H1 (cell line): Measurements from ENCODE around the gene CLEC12A. TPM values are rescaled to one million over a fixed set of nuclear protein-coding genes. Genes with fewer than 3 reads are reported as not detected.
A peak's percentile ranks its signal among the peaks of the same experiment; 100 is the strongest.

ENCODE experiments used
- CTCF ChIA-PET: fragments of 300-600 bp; sonication (Branson Sonifier 250); formaldehyde crosslinking; loops from one replicate; lab custom pipeline; 2021; ENCODE audit not compliant: partially characterized antibody; lab: Charles Lee
- POLR2A ChIA-PET: fragments of 300-600 bp; sonication (Branson Sonifier 250); formaldehyde crosslinking; loops from one replicate; lab custom pipeline; 2021; ENCODE audit warnings: inconsistent platforms; ENCODE audit not compliant: partially characterized antibody; lab: Charles Lee
- DNase-seq, 2 experiments: peaks; one replicate each; pipeline versions ENCODE4 v3.0.0 to v3.0.0-alpha.2; 2010 to 2022; ENCODE audit warnings: low spot score in 2 of 2, low read depth in 1 of 2, mixed read lengths in 1 of 2
- FAIRE-seq: peaks from 2 replicates; lab custom pipeline; 2011; peaks lifted over from hg19 to GRCh38; lab: Jason Lieb, UNC
- H2AFZ ChIP-seq: 2 replicates; pipeline ENCODE4 v1.8.1; 2012; ENCODE audit warnings: low read length, inconsistent platforms
- H2AK5ac ChIP-seq: 2 replicates; pipeline ENCODE4 v1.6.1; 2013; ENCODE audit warnings: low read depth, low read length
- H2BK120ac ChIP-seq: replicated peaks from 2 replicates; pipeline ENCODE3; 2013; ENCODE audit warnings: low read depth, low read length, inconsistent platforms
- H2BK12ac ChIP-seq: 2 replicates; pipeline ENCODE4 v1.6.1; 2013; ENCODE audit warnings: low read depth, low read length
- H2BK15ac ChIP-seq: 2 replicates; pipeline ENCODE4 v1.6.1; 2013; ENCODE audit warnings: low read length
- H2BK20ac ChIP-seq: 2 replicates; pipeline ENCODE4 v1.6.1; 2013; ENCODE audit warnings: low read length
- H2BK5ac ChIP-seq: 2 replicates; pipeline ENCODE4 v1.6.1; 2013; ENCODE audit warnings: low read depth, low read length
- H3K14ac ChIP-seq: 2 replicates; pipeline ENCODE4 v1.6.1; 2013; ENCODE audit warnings: inconsistent platforms; ENCODE audit not compliant: insufficient read length
- H3K18ac ChIP-seq: 2 replicates; pipeline ENCODE4 v1.6.1; 2013; ENCODE audit warnings: low read length; ENCODE audit errors: extremely low read depth
- H3K23ac ChIP-seq: 2 replicates; pipeline ENCODE4 v1.6.1; 2013; ENCODE audit warnings: inconsistent platforms; ENCODE audit not compliant: insufficient read length
- H3K23me2 ChIP-seq: 2 replicates; pipeline ENCODE4 v1.6.1; 2013; ENCODE audit warnings: low read depth, low read length
- H3K27ac ChIP-seq: 2 replicates; pipeline ENCODE4 v1.6.1; 2011; ENCODE audit warnings: low read depth, low read length, inconsistent platforms
- H3K27me3 ChIP-seq, 4 experiments: replicated peaks in 1 of 4; 1 replicate in 1 of 4; 2 replicates in 3 of 4; pipeline versions ENCODE4 v1.6.1 to v1.8.1; 2011 to 2013; ENCODE audit warnings: low read length in 3 of 4, mild to moderate bottlenecking in 3 of 4, inconsistent platforms in 2 of 4, mixed read lengths in 2 of 4, moderate library complexity in 1 of 4; ENCODE audit not compliant: control insufficient read depth in 3 of 4, insufficient read depth in 3 of 4; ENCODE audit errors: extremely low read depth in 1 of 4
- H3K36me3 ChIP-seq, 4 experiments: 2 replicates each; pipeline versions ENCODE4 v1.6.1 to v1.8.1; 2011 to 2013; ENCODE audit warnings: mild to moderate bottlenecking in 4 of 4, low read length in 3 of 4, moderate library complexity in 2 of 4, control low read depth in 1 of 4, inconsistent platforms in 1 of 4; ENCODE audit not compliant: insufficient read depth in 4 of 4, control insufficient read depth in 2 of 4
- H3K4ac ChIP-seq: replicated peaks from 2 replicates; pipeline ENCODE3; 2013; ENCODE audit warnings: low read length, low read depth, mixed read lengths, inconsistent platforms; ENCODE audit not compliant: insufficient read length
- H3K4me1 ChIP-seq, 4 experiments: replicated peaks in 1 of 4; 1 replicate in 1 of 4; 2 replicates in 3 of 4; pipeline versions ENCODE4 v1.6.1 to v1.8.1; 2011 to 2013; ENCODE audit warnings: low read length in 3 of 4, inconsistent platforms in 2 of 4, mixed read lengths in 1 of 4; ENCODE audit not compliant: insufficient read depth in 4 of 4, control insufficient read depth in 3 of 4
- H3K4me2 ChIP-seq, 2 experiments: 2 replicates each; pipeline versions ENCODE4 v1.6.1 to v1.8.1; 2011 to 2013; ENCODE audit warnings: low read depth in 2 of 2, low read length in 2 of 2, control low read depth in 1 of 2, inconsistent platforms in 1 of 2, mild to moderate bottlenecking in 1 of 2; ENCODE audit not compliant: insufficient read depth in 1 of 2
- H3K4me3 ChIP-seq, 4 experiments: fragments of 200-600, 300-600 bp in 1 of 4; sonication (generic), shearing (Covaris generic), sonication (Bioruptor Twin) in 1 of 4; 2 replicates each; pipeline versions ENCODE4 v1.5.1 to v1.8.1; 2011 to 2016; ENCODE audit warnings: low read length in 4 of 4, low read depth in 3 of 4, control low read depth in 2 of 4, inconsistent platforms in 2 of 4, mild to moderate bottlenecking in 2 of 4, mixed read lengths in 1 of 4, moderate library complexity in 1 of 4; ENCODE audit not compliant: insufficient read depth in 2 of 4; ENCODE audit errors: extremely low read depth in 1 of 4
- H3K56ac ChIP-seq: replicated peaks from 2 replicates; pipeline ENCODE3; 2013; ENCODE audit warnings: low read depth, mild to moderate bottlenecking, mixed read lengths, low read length, inconsistent platforms; ENCODE audit not compliant: insufficient read length
- H3K79me1 ChIP-seq: 2 replicates; pipeline ENCODE4 v1.6.1; 2013; ENCODE audit warnings: low read depth, low read length, control low read depth
- H3K79me2 ChIP-seq, 2 experiments: 2 replicates each; pipeline versions ENCODE4 v1.6.1 to v1.8.1; 2012 to 2013; ENCODE audit warnings: low read length in 2 of 2, mild to moderate bottlenecking in 2 of 2, inconsistent platforms in 1 of 2; ENCODE audit not compliant: insufficient read depth in 2 of 2, control insufficient read depth in 1 of 2
- H3K9ac ChIP-seq, 4 experiments: replicated peaks in 1 of 4; 1 replicate in 1 of 4; 2 replicates in 3 of 4; pipeline versions ENCODE4 v1.6.1 to v1.8.1; 2011 to 2013; ENCODE audit warnings: low read depth in 3 of 4, low read length in 3 of 4, control low read depth in 2 of 4, mild to moderate bottlenecking in 2 of 4, moderate library complexity in 2 of 4, inconsistent platforms in 1 of 4; ENCODE audit errors: extremely low read depth in 1 of 4
- H3K9me3 ChIP-seq, 2 experiments: 2 replicates each; pipeline versions ENCODE4 v1.6.1 to v1.8.1; 2012 to 2013; ENCODE audit warnings: mild to moderate bottlenecking in 2 of 2, moderate library complexity in 2 of 2, control low read depth in 1 of 2, inconsistent platforms in 1 of 2, low read depth in 1 of 2, low read length in 1 of 2, mixed read lengths in 1 of 2; ENCODE audit not compliant: insufficient read depth in 2 of 2
- H4K20me1 ChIP-seq, 2 experiments: replicated peaks in 1 of 2; 2 replicates each; pipeline versions ENCODE3 to v1.8.1; 2011 to 2013; ENCODE audit warnings: inconsistent platforms in 2 of 2, low read length in 2 of 2, mild to moderate bottlenecking in 1 of 2; ENCODE audit not compliant: insufficient read depth in 2 of 2, control insufficient read depth in 1 of 2
- H4K5ac ChIP-seq: 2 replicates; pipeline ENCODE4 v1.6.1; 2013; ENCODE audit warnings: low read length, low read depth, mixed read lengths, inconsistent platforms; ENCODE audit not compliant: insufficient read length
- H4K8ac ChIP-seq: 2 replicates; pipeline ENCODE4 v1.8.0; 2013; ENCODE audit warnings: mild to moderate bottlenecking, moderate library complexity, low read length, inconsistent platforms; ENCODE audit not compliant: insufficient read depth; ENCODE audit errors: extremely low read depth
- H4K91ac ChIP-seq: replicated peaks from 2 replicates; pipeline ENCODE3; 2013; ENCODE audit warnings: low read length, mixed read lengths, inconsistent platforms; ENCODE audit not compliant: insufficient read length
- ASH2L ChIP-seq: fragments of 200-600, 300-600 bp; sonication (generic); IDR thresholded peaks from one replicate; pipeline ENCODE4 v1.7.1; 2017; ENCODE audit warnings: low read length
- CEBPB ChIP-seq: IDR thresholded peaks from 2 replicates; pipeline ENCODE4 v1.6.1; 2012; ENCODE audit warnings: low read depth, low read length
- CREB1 ChIP-seq: IDR thresholded peaks from 2 replicates; pipeline ENCODE4 v1.6.1; 2012; ENCODE audit warnings: inconsistent platforms
- EGR1 ChIP-seq: IDR thresholded peaks from 2 replicates; pipeline ENCODE4 v1.6.1; 2011; ENCODE audit warnings: low read depth, low read length, borderline replicate concordance
- EP300 ChIP-seq, 2 experiments: IDR thresholded peaks; 1 replicate in 1 of 2; 2 replicates in 1 of 2; pipeline ENCODE4 v1.6.1; 2011 to 2012; ENCODE audit warnings: low read depth in 2 of 2, low read length in 2 of 2, mild to moderate bottlenecking in 2 of 2, borderline replicate concordance in 1 of 2, inconsistent platforms in 1 of 2, moderate library complexity in 1 of 2
- RAD21 ChIP-seq, 2 experiments: IDR thresholded peaks in 1 of 2; conservative IDR thresholded peaks in 1 of 2; 2 replicates each; pipeline ENCODE4 v1.6.1; 2011; ENCODE audit warnings: low read depth in 2 of 2, low read length in 2 of 2, improper control_type of control experiment in 1 of 2, inconsistent platforms in 1 of 2, mild to moderate bottlenecking in 1 of 2, moderate library complexity in 1 of 2
- SIN3A ChIP-seq, 2 experiments: IDR thresholded peaks in 1 of 2; conservative IDR thresholded peaks in 1 of 2; 2 replicates each; pipeline ENCODE4 v1.6.1; 2011 to 2012; ENCODE audit warnings: low read length in 2 of 2, improper control_type of control experiment in 1 of 2, low read depth in 1 of 2, mild to moderate bottlenecking in 1 of 2
- TCF12 ChIP-seq: IDR thresholded peaks from 2 replicates; pipeline ENCODE4 v1.6.1; 2011; ENCODE audit warnings: low read depth, mild to moderate bottlenecking, low read length
- TEAD4 ChIP-seq: IDR thresholded peaks from 2 replicates; pipeline ENCODE4 v1.6.1; 2012; ENCODE audit warnings: low read depth, low read length, inconsistent platforms, mixed read lengths
- ZNF274 ChIP-seq: IDR thresholded peaks from 2 replicates; pipeline ENCODE4 v1.7.0; 2012; ENCODE audit warnings: low read length, borderline replicate concordance; ENCODE audit errors: extremely low read depth
- WGBS, 2 experiments: shearing (Covaris generic) in 1 of 2; methylation state at CpG; one replicate each; pipeline versions ENCODE4 v1.1.6 to v1.1.7; 2013 to 2015; ENCODE audit warnings: low lambda C conversion rate in 2 of 2, mixed read lengths in 2 of 2, inconsistent platforms in 1 of 2, low coverage in 1 of 2, missing lambda C conversion rate in 1 of 2; ENCODE audit not compliant: insufficient replicate concordance in 2 of 2, insufficient coverage in 1 of 2, insufficient read length in 1 of 2; ENCODE audit errors: extremely low coverage in 1 of 2, missing lambda C conversion rate in 1 of 2; 5-methylcytosine and 5-hydroxymethylcytosine counted together
- polyA plus RNA-seq, 7 experiments: library from polyadenylated mRNA; depleted of rRNA in 3 of 7; stranded (reverse) in 5 of 7; unstranded in 2 of 7; fragments of >200 nt in 5 of 7; fragments of 200-250 nt in 2 of 7; gene quantifications; 1 replicate in 5 of 7; 2 replicates in 1 of 7; 4 replicates in 1 of 7; pipeline versions ENCODE4 v1.2.1 to v1.2.3, GENCODE V29; 2011 to 2013; ENCODE audit warnings: missing spikeins in 2 of 7, mixed read lengths in 2 of 7
- total RNA-seq: library from RNA; stranded (reverse); fragmentation: NEBNext Ultra II Directional; extraction: Animal tissue kit (Norgen Biotek cat#: 25700); gene quantifications from 2 replicates; pipeline ENCODE4 v1.2.1, GENCODE V29; 2021

Gene CLEC12A
- total and polyA plus RNA-seq, 2 of the 8 experiments (the other 6 are each of a cell fraction or from before 2014, with no cell fraction given) = not detected

DNA sequence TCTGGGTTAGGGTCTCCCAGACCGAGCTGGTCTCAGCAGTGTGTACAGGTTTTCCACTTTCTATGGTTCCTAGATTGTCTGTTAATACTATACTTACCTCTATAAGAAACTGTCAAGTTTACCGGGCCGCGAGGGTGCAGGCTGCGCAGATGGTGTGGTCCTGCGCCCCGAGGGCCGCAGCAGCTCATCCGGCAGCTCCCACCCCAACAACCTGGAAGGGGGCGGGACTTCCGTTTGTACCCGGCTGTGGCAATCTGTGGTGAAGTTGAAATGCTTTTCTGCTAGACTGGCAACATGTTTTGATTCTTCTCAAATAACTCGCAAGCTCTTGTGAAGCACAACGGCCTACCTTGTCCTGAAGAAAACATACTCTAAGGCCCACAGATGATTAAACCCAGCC is 59.2 kb downstream of the CLEC12A start, which contains the start of gene CLEC9A:
Gene CLEC9A (plus strand): TSS at position 237 of the 400 bp plus-strand sequence. CDS start 22,006 bp downstream, outside the sequence.
- no peaks in the 10 kb centered on the region; a peak in 1 of 8 replicates for H3K36me3 ChIP-seq
- H3K56ac ChIP-seq = no peak within 1 kb of the TSS
- ChIA-PET POLR2A (no interaction called here), CTCF (interaction anchor here (1.2 to 2.5 kb wide), 3 partner anchors 20 to 109 kb away, joined by 3 to 19 read pairs (median 4); no protein-coding TSS in a partner anchor)
- H3K4me3 ChIP-seq = no peak within 1 kb of the TSS
- no peak within 1 kb of the TSS for H3K9ac ChIP-seq
- peaks cover 0 to 8% of the 10 kb centered on the region in 2 experiments; a peak in 2 of 4 replicates for H3K9me3 ChIP-seq
- 0 out of 2 replicates have a peak within 1 kb of the TSS, but pooled peaks have one; percentile 28 for H3K27ac ChIP-seq
- no peak within 1 kb of the TSS for H3K23ac ChIP-seq
- H3K14ac ChIP-seq = no peak within 1 kb of the TSS
- WGBS, 2 experiments = 99% methylated on average over 14 of the region's 14 CpGs; no CpG with 5 or more reads in 1 of the 2 experiments
- H2BK12ac ChIP-seq = peak within 1 kb of the TSS; percentile 68; the same call in 1 of the 2 replicates
- H3K4me2 ChIP-seq = no peak within 1 kb of the TSS
- no peaks in the 10 kb centered on the region for H3K79me1 ChIP-seq
- H2BK120ac ChIP-seq = no peak within 1 kb of the TSS
- H4K8ac ChIP-seq = peak within 1 kb of the TSS; percentile 29; the same call in 1 of the 2 replicates
- H4K91ac ChIP-seq = no peak within 1 kb of the TSS
- H3K18ac ChIP-seq = no peak within 1 kb of the TSS
- no peak within 1 kb of the TSS for H2AFZ ChIP-seq
- no peaks in the 10 kb centered on the region for H4K20me1 ChIP-seq
- no peaks in the 10 kb centered on the region for H3K79me2 ChIP-seq
- H3K27me3 ChIP-seq = no peaks in the 10 kb centered on the region
- H3K23me2 ChIP-seq = no peaks in the 10 kb centered on the region; the same call in 1 of the 2 replicates
- peaks cover 0 to 7% (median 0%) of the 10 kb centered on the region in 4 experiments; a peak in 1 of 7 replicates for H3K4me1 ChIP-seq
- no peak within 1 kb of the TSS for H4K5ac ChIP-seq
- H2AK5ac ChIP-seq = no peak within 1 kb of the TSS
- no peak for DNase-seq
- TF ChIP-seq ASH2L (no peak), EP300 (IDR thresholded peaks at IDR 0.05; ENCODE audit: borderline replicate concordance in 1 of 2, low read depth in 2 of 2, low read length in 2 of 2) (no peak), TEAD4 (no peak), RAD21 (IDR thresholded peaks at IDR 0.05 in 1 of 2, conservative IDR thresholded peaks at IDR 0.05 in 1 of 2; ENCODE audit: low read depth in 2 of 2, low read length in 2 of 2) (no peak), SIN3A (conservative IDR thresholded peaks at IDR 0.05 in 1 of 2, IDR thresholded peaks at IDR 0.05 in 1 of 2; ENCODE audit: low read depth in 1 of 2, low read length in 2 of 2) (no peak), CEBPB (no peak), TCF12 (no peak), ZNF274 (no peak), EGR1 (no peak), CREB1 (no peak)
- no peak within 1 kb of the TSS for H2BK15ac ChIP-seq
- H3K4ac ChIP-seq = no peak within 1 kb of the TSS
- no peak for FAIRE-seq
- no peak within 1 kb of the TSS for H2BK20ac ChIP-seq
- no peak within 1 kb of the TSS for H2BK5ac ChIP-seq
